Ovary (tissue), 9 donors: Measurements from ENCODE around the gene CLCN1. TPM values are rescaled to one million over a fixed set of nuclear protein-coding genes. Genes with fewer than 3 reads are reported as not detected.

ENCODE experiments used
- DNase-seq, 5 donors: peaks; one replicate each; pipeline ENCODE4 v3.0.0-alpha.2; 2019 to 2020
- H3K27ac ChIP-seq, 2 donors: fragments of 200-600 bp; one replicate each; pipeline versions ENCODE4 v1.5.1 to v1.8.0; 2019 to 2022
- H3K27me3 ChIP-seq: fragments of 200-600 bp; one replicate; pipeline ENCODE4 v1.8.0; 2022
- H3K36me3 ChIP-seq: fragments of 200-600 bp; sonication (generic); one replicate; pipeline ENCODE4 v1.5.1; 2019
- H3K4me1 ChIP-seq: one replicate; pipeline ENCODE4 v1.8.1; 2013; ENCODE audit warnings: mild to moderate bottlenecking, moderate library complexity; ENCODE audit not compliant: insufficient read depth
- H3K4me3 ChIP-seq: fragments of 200-600 bp; sonication (generic); one replicate; pipeline ENCODE4 v1.5.1; 2017
- H3K9me3 ChIP-seq, 2 donors: fragments of 200-600 bp in 1 of 2; sonication (generic) in 1 of 2; one replicate each; pipeline versions ENCODE4 v1.5.1 to v1.8.1; 2013 to 2019; ENCODE audit warnings: mild to moderate bottlenecking in 1 of 2, moderate library complexity in 1 of 2
- EP300 ChIP-seq: sonication (generic); formaldehyde crosslinking; IDR thresholded peaks from one replicate; pipeline ENCODE4 v1.6.1; 2017; ENCODE audit warnings: antibody characterized with exemption
- POLR2A ChIP-seq: fragments of 450-650 bp; IDR thresholded peaks from one replicate; pipeline ENCODE4 v1.6.1; 2017; ENCODE audit warnings: antibody characterized with exemption, mild to moderate bottlenecking, moderate library complexity
- WGBS, 3 donors: extraction: QIAGEN DNeasy Blood & Tissue Kit in 1 of 3; methylation state at CpG; one replicate each; pipeline versions ENCODE4 v1.1.5 to v1.1.7; 2013 to 2017; 5-methylcytosine and 5-hydroxymethylcytosine counted together
- intact Hi-C, 4 donors: fragments of 100-400 bp; cut with DNase I; formaldehyde crosslinking; loops; one replicate each; pipeline versions ENCODE4 v1.11.0 to v1.15.1; 2022 to 2023
- polyA plus RNA-seq, 2 donors: library from polyadenylated mRNA; stranded (reverse); fragments of 200-250 nt in 1 of 2; fragments of 350-450 nt in 1 of 2; fragmentation: Illumina TruSeq in 1 of 2; extraction: RNeasy Lipid Tissue Mini Kit (QIAGEN cat#74804) in 1 of 2; gene quantifications; one replicate each; pipeline ENCODE4 v1.2.3, GENCODE V29; 2013 to 2014
- total RNA-seq, 7 donors: library from RNA; depleted of rRNA in 2 of 7; stranded (reverse); fragments of >200 nt in 2 of 7; fragmentation: NEBNext Ultra II Directional in 3 of 7; extraction: Animal tissue kit (Norgen Biotek cat#: 25700) in 3 of 7; gene quantifications; one replicate each; pipeline versions ENCODE4 v1.1.0 to v1.2.4, GENCODE V29; 2016 to 2023
- TF ChIP-seq, protein P1 (sequence below), 3 donors: fragments of 450-650 bp in 2 of 3; fragments of 200-600 bp in 1 of 3; IDR thresholded peaks; one replicate each; pipeline versions ENCODE4 v1.5.1 to v1.8.0; 2016 to 2022; ENCODE audit warnings: antibody characterized with exemption in 3 of 3, mild to moderate bottlenecking in 1 of 3
- donor health status: DM: no; HTN: no; CAD: no; lungs with moderate emphysema.
- donor health status: DM: no; HTN: no; CAD: no.
- donor health status: Bipolar disorder and iron deficiency.
- donor health status: DM: yes; HTN: yes; CAD: no.
- donor health status: DM: no; HTN: no; CAD: no.
- donor health status: DM: yes; HTN: yes; CAD: no.

Gene CLCN1
- total and polyA plus RNA-seq, 9 donors, result 0.10 TPM; not detected in 8

GRCh38 chr7:143280160-143280559, 35.8 kb upstream of the CLCN1 start:
- Histone ChIP-seq H3K9me3 (no peaks in the 10 kb centered on the region), H3K27ac (peak overlapping the region in 1 of 2 donors; percentile 40), H3K36me3 (no peaks in the 10 kb centered on the region), H3K4me1 (peaks cover 3% of the 10 kb centered on the region), H3K4me3 (no peak overlapping the region), H3K27me3 (no peaks in the 10 kb centered on the region)
- WGBS, 3 donors, result 24 to 47% (median 34%) methylated on average over 1 of the region's 1 CpG
- intact Hi-C loops, result no loop called here
- TF ChIP-seq EP300, result no peak
- TF ChIP-seq, protein P1, sequence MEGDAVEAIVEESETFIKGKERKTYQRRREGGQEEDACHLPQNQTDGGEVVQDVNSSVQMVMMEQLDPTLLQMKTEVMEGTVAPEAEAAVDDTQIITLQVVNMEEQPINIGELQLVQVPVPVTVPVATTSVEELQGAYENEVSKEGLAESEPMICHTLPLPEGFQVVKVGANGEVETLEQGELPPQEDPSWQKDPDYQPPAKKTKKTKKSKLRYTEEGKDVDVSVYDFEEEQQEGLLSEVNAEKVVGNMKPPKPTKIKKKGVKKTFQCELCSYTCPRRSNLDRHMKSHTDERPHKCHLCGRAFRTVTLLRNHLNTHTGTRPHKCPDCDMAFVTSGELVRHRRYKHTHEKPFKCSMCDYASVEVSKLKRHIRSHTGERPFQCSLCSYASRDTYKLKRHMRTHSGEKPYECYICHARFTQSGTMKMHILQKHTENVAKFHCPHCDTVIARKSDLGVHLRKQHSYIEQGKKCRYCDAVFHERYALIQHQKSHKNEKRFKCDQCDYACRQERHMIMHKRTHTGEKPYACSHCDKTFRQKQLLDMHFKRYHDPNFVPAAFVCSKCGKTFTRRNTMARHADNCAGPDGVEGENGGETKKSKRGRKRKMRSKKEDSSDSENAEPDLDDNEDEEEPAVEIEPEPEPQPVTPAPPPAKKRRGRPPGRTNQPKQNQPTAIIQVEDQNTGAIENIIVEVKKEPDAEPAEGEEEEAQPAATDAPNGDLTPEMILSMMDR (IDR thresholded peaks at IDR 0.05), result no peak
- TF ChIP-seq POLR2A, result no peak
- no peak for DNase-seq

GRCh38 chr7:143280566-143280965, 35.3 kb upstream of the CLCN1 start:
- Histone ChIP-seq H3K27ac (no peak overlapping the region), H3K4me1 (peaks cover 3% of the 10 kb centered on the region), H3K36me3 (no peaks in the 10 kb centered on the region), H3K4me3 (no peak overlapping the region), H3K27me3 (no peaks in the 10 kb centered on the region), H3K9me3 (no peaks in the 10 kb centered on the region)
- intact Hi-C loops, result no loop called here
- DNase-seq, result no peak
- TF ChIP-seq EP300 (no peak), POLR2A (no peak)
- TF ChIP-seq, protein P1 (IDR thresholded peaks at IDR 0.05), result no peak
- WGBS, 3 donors, result 91 to 97% (median 93%) methylated on average over 2 of the region's 2 CpGs

GRCh38 chr7:143281529-143281928, 34.4 kb upstream of the CLCN1 start:
- TF ChIP-seq EP300 (no peak), POLR2A (no peak)
- TF ChIP-seq, protein P1 (IDR thresholded peaks at IDR 0.05), result no peak
- DNase-seq, result no peak
- Histone ChIP-seq H3K27me3 (no peaks in the 10 kb centered on the region), H3K4me1 (peaks cover 3% of the 10 kb centered on the region), H3K27ac (no peak overlapping the region), H3K9me3 (no peaks in the 10 kb centered on the region), H3K36me3 (no peaks in the 10 kb centered on the region), H3K4me3 (no peak overlapping the region)
- WGBS, 3 donors, result 89 to 99% (median 94%) methylated on average over 2 of the region's 2 CpGs
- intact Hi-C loops, result no loop called here

DNA sequence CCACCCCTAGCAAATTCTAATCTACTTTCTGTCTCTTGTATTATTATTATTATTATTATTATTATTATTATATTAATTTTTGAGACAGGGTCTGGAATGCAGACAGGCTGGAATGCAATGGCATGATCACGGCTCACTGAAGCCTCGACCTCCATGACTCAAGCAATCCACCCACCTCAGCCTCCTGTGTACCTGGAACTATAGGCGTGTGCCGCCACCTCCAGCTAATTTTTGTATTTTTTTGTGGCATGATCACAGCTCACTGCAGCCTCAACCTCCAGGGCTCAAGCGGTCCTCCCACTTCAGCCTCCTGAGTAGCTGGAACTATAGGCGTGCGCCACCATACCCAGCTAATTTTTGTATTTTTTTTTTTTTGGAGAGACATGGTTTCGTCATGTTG, 33.8 kb upstream of the CLCN1 start:
- DNase-seq, result no peak
- Histone ChIP-seq H3K36me3 (no peaks in the 10 kb centered on the region), H3K27ac (no peak overlapping the region), H3K9me3 (no peaks in the 10 kb centered on the region), H3K27me3 (no peaks in the 10 kb centered on the region), H3K4me1 (peaks cover 3% of the 10 kb centered on the region), H3K4me3 (no peak overlapping the region)
- intact Hi-C loops, result no loop called here
- 95 to 97% (median 97%) methylated on average over 8 of the region's 8 CpGs for WGBS, 3 donors
- TF ChIP-seq POLR2A, result no peak
- TF ChIP-seq, protein P1 (IDR thresholded peaks at IDR 0.05), result no peak
- no peak for TF ChIP-seq EP300

- no peaks in the 10 kb centered on the region for H3K36me3 ChIP-seq
- TF ChIP-seq EP300, result no peak
- TF ChIP-seq POLR2A, result no peak
- H3K9me3 ChIP-seq, result no peaks in the 10 kb centered on the region
- no peak for DNase-seq
- H3K4me3 ChIP-seq, result no peak overlapping the region
- WGBS, 3 donors, result 85 to 88% (median 86%) methylated on average over 4 of the region's 4 CpGs
- H3K27ac ChIP-seq, result no peak overlapping the region
- H3K27me3 ChIP-seq, result no peaks in the 10 kb centered on the region
- peaks cover 3% of the 10 kb centered on the region for H3K4me1 ChIP-seq
- intact Hi-C loops, result no loop called here
Measured at GRCh38 chr7:143283381-143283780, 32.5 kb upstream of the CLCN1 start.
